Kidney epithelial cell (primary cell): ENCODE results near the gene TENM3. TPM values are rescaled to one million over a fixed set of nuclear protein-coding genes. Genes with fewer than 3 reads are reported as not detected.

Source experiments
- DNase-seq: peaks from one replicate; pipeline ENCODE4 v3.0.0-alpha.2; 2010; ENCODE audit warnings: low read depth
- H3K27me3 ChIP-seq: 2 replicates; pipeline ENCODE4 v1.6.0; 2011; ENCODE audit warnings: low read length; ENCODE audit not compliant: control insufficient read depth, insufficient read depth
- H3K36me3 ChIP-seq: 2 replicates; pipeline ENCODE4 v1.5.1; 2011; ENCODE audit warnings: low read length; ENCODE audit not compliant: control insufficient read depth, insufficient read depth
- H3K4me3 ChIP-seq: 2 replicates; pipeline ENCODE4 v1.5.1; 2011; ENCODE audit warnings: low read depth, mild to moderate bottlenecking, control low read depth, low read length
- total RNA-seq: library from RNA; depleted of rRNA; stranded (reverse); fragments of >200 nt; gene quantifications from 2 replicates; pipeline ENCODE4 v1.2.3, GENCODE V29; 2015
- TF ChIP-seq, protein P1 (sequence below): IDR thresholded peaks from 2 replicates; pipeline ENCODE4 v1.5.1; 2011; ENCODE audit warnings: mild to moderate bottlenecking, moderate library complexity, low read length, control low read depth, inconsistent platforms; ENCODE audit not compliant: insufficient read depth, poor library complexity, severe bottlenecking

TENM3 gene
- total RNA-seq, 1 donor from 2014 or later: 11.2 TPM

DNA sequence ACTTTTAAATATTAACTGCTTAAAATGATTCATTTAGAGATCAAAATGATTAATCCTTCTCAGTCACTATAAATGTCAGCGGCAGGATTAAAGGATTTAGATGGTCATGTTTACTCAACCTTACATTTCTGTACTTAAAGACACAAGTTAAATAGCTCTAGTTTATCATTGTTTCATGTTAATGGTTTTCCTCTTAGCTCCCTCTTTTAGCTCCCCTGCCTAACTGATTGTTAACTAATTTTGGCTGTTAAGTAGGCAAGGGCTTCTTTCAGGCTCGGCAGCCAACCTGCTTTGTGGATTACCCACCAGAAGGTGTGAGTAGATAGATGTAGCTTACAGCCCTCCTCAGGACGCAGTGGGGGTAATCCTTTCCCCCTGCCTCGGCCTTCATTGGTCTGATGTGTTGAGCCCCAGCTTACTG lies 96.0 kb downstream of the TENM3 start:
- peak; percentile 10 for DNase-seq
- Histone ChIP-seq H3K27me3 (no peaks in the 10 kb centered on the region), H3K4me3 (no peak overlapping the region), H3K36me3 (no peaks in the 10 kb centered on the region)
- TF ChIP-seq, protein P1, sequence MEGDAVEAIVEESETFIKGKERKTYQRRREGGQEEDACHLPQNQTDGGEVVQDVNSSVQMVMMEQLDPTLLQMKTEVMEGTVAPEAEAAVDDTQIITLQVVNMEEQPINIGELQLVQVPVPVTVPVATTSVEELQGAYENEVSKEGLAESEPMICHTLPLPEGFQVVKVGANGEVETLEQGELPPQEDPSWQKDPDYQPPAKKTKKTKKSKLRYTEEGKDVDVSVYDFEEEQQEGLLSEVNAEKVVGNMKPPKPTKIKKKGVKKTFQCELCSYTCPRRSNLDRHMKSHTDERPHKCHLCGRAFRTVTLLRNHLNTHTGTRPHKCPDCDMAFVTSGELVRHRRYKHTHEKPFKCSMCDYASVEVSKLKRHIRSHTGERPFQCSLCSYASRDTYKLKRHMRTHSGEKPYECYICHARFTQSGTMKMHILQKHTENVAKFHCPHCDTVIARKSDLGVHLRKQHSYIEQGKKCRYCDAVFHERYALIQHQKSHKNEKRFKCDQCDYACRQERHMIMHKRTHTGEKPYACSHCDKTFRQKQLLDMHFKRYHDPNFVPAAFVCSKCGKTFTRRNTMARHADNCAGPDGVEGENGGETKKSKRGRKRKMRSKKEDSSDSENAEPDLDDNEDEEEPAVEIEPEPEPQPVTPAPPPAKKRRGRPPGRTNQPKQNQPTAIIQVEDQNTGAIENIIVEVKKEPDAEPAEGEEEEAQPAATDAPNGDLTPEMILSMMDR: no peak

DNA sequence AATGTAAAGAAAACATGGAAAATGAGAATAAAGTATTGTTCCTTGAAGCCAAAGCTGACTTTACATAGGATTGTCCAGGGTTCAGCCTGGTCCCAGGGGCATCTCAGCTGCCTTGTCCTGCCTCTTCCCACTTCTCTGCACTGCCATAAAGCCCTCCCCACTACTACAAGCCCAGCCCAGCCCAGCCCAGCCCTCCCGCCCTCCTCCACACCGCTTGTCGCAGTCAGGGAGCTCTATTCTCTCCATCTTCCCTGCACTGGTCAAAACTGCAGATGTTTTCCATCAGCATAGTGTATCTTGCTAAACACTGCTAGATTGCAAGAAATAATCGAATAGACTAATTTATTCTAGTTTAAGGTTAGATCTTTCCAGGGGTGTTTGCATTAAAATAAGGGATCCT lies 100.3 kb downstream of the TENM3 start:
- H3K4me3 ChIP-seq: no peak overlapping the region
- TF ChIP-seq, protein P1: no peak
- no peak for DNase-seq
- H3K36me3 ChIP-seq: no peaks in the 10 kb centered on the region
- no peaks in the 10 kb centered on the region for H3K27me3 ChIP-seq

DNA sequence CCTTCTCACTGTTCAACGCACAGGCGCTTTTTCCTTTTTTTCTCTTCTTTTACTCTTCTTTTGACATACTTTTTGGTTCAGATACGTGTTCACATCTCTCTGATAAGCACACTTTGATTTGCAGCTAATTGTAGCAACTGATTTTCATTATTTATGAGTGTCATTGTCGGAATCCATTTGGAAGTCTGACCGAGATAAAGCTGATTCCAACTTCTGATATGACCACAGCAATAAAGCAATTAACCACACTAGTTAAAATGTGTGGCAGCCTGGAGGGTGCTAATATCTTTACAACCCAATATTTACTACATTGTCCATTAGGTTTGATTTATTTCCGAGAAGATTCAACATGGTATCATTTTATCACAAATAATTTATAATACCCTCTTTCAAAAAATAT lies 101.8 kb downstream of the TENM3 start:
- TF ChIP-seq, protein P1: no peak
- no peak for DNase-seq
- no peaks in the 10 kb centered on the region for H3K27me3 ChIP-seq

DNA sequence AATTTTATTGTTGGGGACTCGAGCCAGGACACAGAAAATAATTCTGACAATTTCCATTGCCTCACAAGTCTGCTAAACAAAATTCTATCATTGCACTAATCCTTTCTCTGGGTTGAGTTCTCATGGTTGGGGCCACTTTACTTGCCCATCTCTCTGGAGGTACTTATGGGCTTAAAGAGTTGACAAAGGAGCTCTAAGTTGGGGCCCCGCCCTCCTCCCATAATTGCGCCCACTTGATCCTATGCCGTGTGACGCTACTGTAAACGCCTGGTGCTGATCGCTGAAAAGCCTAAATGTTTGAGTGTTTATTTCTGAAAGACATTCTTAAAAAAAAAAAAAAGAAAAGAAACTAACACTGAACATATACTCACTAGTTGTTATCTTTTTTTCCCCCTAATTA lies 103.0 kb downstream of the TENM3 start:
- no peak overlapping the region for H3K4me3 ChIP-seq
- H3K27me3 ChIP-seq: no peaks in the 10 kb centered on the region
- H3K36me3 ChIP-seq: no peaks in the 10 kb centered on the region
- TF ChIP-seq, protein P1: no peak
- DNase-seq: no peak

More for the DNA sequence above, 101.8 kb downstream of the TENM3 start:
- Histone ChIP-seq H3K36me3 (no peaks in the 10 kb centered on the region), H3K4me3 (no peak overlapping the region)

GRCh38 chr4:182346675-182347375 lies 103.6 kb downstream of the TENM3 start:
- Histone ChIP-seq H3K36me3 (no peaks in the 10 kb centered on the region), H3K27me3 (no peaks in the 10 kb centered on the region), H3K4me3 (no peak overlapping the region)
- no peak for DNase-seq
- TF ChIP-seq, protein P1: no peak
